Adrenal gland (tissue), 5 donors: Measurements from ENCODE around the gene MOCOS.

ENCODE experiments used
- CTCF ChIP-seq, 6 experiments: fragments of 450-650 bp in 4 of 6; fragments of 200-600 bp in 2 of 6; sonication (generic) in 1 of 6; IDR thresholded peaks; 1 replicate in 5 of 6; 2 replicates in 1 of 6; pipeline versions ENCODE4 v1.5.1 to v1.8.0; 2016 to 2021; ENCODE audit warnings: antibody characterized with exemption in 6 of 6, mild to moderate bottlenecking in 2 of 6, moderate library complexity in 1 of 6
- POLR2A ChIP-seq, 2 donors: fragments of 450-650 bp; IDR thresholded peaks; one replicate each; pipeline ENCODE4 v1.6.1; 2017; ENCODE audit warnings: antibody characterized with exemption in 2 of 2, mild to moderate bottlenecking in 2 of 2, moderate library complexity in 1 of 2
- donor health status: DM: no; HTN: no; CAD: no.

DNA sequence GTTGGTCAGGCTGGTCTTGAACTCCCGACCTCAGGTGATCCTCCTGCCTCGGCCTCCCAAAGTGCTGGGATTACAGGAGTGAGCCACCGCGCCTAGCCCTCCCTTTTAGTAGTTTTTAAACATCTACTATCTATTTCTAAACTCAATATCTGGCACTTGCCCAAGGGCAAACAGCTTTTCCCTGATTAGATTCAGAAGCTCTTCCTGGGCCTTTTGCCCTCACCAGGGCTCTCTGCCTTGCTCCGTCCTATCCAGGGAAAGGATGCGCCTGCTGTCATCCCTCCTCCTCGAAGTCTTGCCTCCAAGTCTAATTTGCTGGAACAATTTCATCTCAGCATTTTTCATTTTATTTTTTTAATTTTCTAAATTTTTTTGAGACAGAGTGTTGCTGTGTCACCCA is 68.8 kb downstream of the MOCOS start:
- no peak for TF ChIP-seq POLR2A (IDR thresholded peaks at IDR 0.05)
- no peak for TF ChIP-seq CTCF (IDR thresholded peaks at IDR 0.05)
